PC-9 (cell line): ENCODE data around the gene CA12. TPM values are rescaled to one million over a fixed set of nuclear protein-coding genes. Genes with fewer than 3 reads are reported as not detected.

Experiments used
- BruUV-seq: library from RNA; stranded (reverse); fragments of 400-500 nt; replicated peaks from 2 replicates; lab custom pipeline; 2021; lab: Mats Ljungman, UMichigan
- CTCF ChIA-PET: fragments of 300-600 bp; sonication (Branson Sonifier 250); formaldehyde crosslinking; loops from one replicate; lab custom pipeline; 2022; ENCODE audit warnings: antibody characterized with exemption; lab: Charles Lee
- POLR2A ChIA-PET: fragments of 300-600 bp; sonication (Branson Sonifier 250); formaldehyde crosslinking; loops from one replicate; lab custom pipeline; 2022; ENCODE audit warnings: antibody characterized with exemption; ENCODE audit not compliant: unreplicated experiment; lab: Charles Lee
- DNase-seq, 2 experiments: peaks; one replicate each; pipeline versions ENCODE4 v3.0.0 to v3.0.0-alpha.2; 2015 to 2022; ENCODE audit warnings: mixed read lengths in 1 of 2
- H2AFZ ChIP-seq: fragments of 200-600 bp; sonication (generic); 2 replicates; pipeline ENCODE4 v1.8.1; 2017; ENCODE audit warnings: antibody characterized with exemption
- H3F3A ChIP-seq: fragments of 200-600 bp; sonication (generic); 2 replicates; pipeline ENCODE4 v1.8.1; 2017; ENCODE audit warnings: antibody characterized with exemption, mild to moderate bottlenecking, low read depth; ENCODE audit not compliant: insufficient read depth
- H3K27ac ChIP-seq: fragments of 200-600 bp; sonication (generic); 2 replicates; pipeline ENCODE4 v1.6.1; 2016; ENCODE audit warnings: mixed run types
- H3K27me3 ChIP-seq: fragments of 200-600 bp; sonication (generic); 2 replicates; pipeline ENCODE4 v1.6.1; 2016; ENCODE audit warnings: low read depth, mixed run types; ENCODE audit not compliant: insufficient read depth
- H3K36me3 ChIP-seq: fragments of 200-600 bp; sonication (generic); 2 replicates; pipeline ENCODE4 v1.6.1; 2016; ENCODE audit warnings: low read depth, mixed run types
- H3K4me1 ChIP-seq: fragments of 200-600 bp; sonication (generic); replicated peaks from 2 replicates; pipeline ENCODE4 v1.6.1; 2016; ENCODE audit warnings: mixed run types; ENCODE audit not compliant: insufficient read depth
- H3K4me2 ChIP-seq: fragments of 200-600 bp; sonication (generic); 2 replicates; pipeline ENCODE4 v1.6.1; 2017; ENCODE audit warnings: mixed run types
- H3K4me3 ChIP-seq: fragments of 200-600 bp; sonication (generic); 2 replicates; pipeline ENCODE4 v1.6.1; 2016; ENCODE audit warnings: mixed run types
- H3K79me2 ChIP-seq: fragments of 200-600 bp; sonication (generic); 2 replicates; pipeline ENCODE4 v1.6.1; 2017; ENCODE audit warnings: low read depth, mixed run types
- H3K9me2 ChIP-seq: fragments of 200-600 bp; sonication (generic); 2 replicates; pipeline ENCODE4 v1.8.1; 2017; ENCODE audit warnings: mild to moderate bottlenecking; ENCODE audit not compliant: insufficient read depth
- H3K9me3 ChIP-seq: fragments of 200-600 bp; sonication (generic); 2 replicates; pipeline ENCODE4 v1.8.1; 2016; ENCODE audit warnings: low read depth; ENCODE audit not compliant: insufficient read depth
- H4K20me1 ChIP-seq: fragments of 200-600 bp; sonication (generic); 2 replicates; pipeline ENCODE4 v1.8.1; 2017; ENCODE audit not compliant: insufficient read depth
- CTCF ChIP-seq: fragments of 200-600 bp; sonication (generic); conservative IDR thresholded peaks from 2 replicates; pipeline ENCODE4 v1.6.1; 2017; ENCODE audit warnings: mixed run types, antibody characterized with exemption, mild to moderate bottlenecking, moderate library complexity
- EZH2 ChIP-seq: fragments of 200-600 bp; sonication (generic); IDR thresholded peaks from 2 replicates; pipeline ENCODE4 v1.8.0; 2017; ENCODE audit warnings: antibody characterized with exemption, low read depth
- intact Hi-C: fragments of 100-400 bp; cut with micrococcal nuclease; formaldehyde crosslinking; loops from one replicate; pipeline ENCODE4 v1.10.0; 2022; ENCODE audit not compliant: unreplicated experiment
- total RNA-seq: library from RNA; stranded (reverse); gene quantifications from 2 replicates; pipeline ENCODE4 v1.2.3, GENCODE V29; 2021

The CA12 gene
- total RNA-seq, 1 experiment from 2014 or later: 4.6 TPM

GRCh38 chr15:63385911-63386531, 4.4 kb upstream of the CA12 start:
- no peak overlapping the region for H3K27ac ChIP-seq
- CTCF ChIA-PET: no interaction called here

GRCh38 chr15:63384906-63385305, 3.3 kb upstream of the CA12 start:
- no peak overlapping the region for H3K4me3 ChIP-seq
- no peak overlapping the region for H2AFZ ChIP-seq
- no peaks in the 10 kb centered on the region for H3K36me3 ChIP-seq
- no TSS peak for BruUV-seq
- H3K9me2 ChIP-seq: no peaks in the 10 kb centered on the region
- peaks cover 16% of the 10 kb centered on the region for H3K4me1 ChIP-seq
- ChIA-PET CTCF (no interaction called here), POLR2A (no interaction called here)
- no peaks in the 10 kb centered on the region for H4K20me1 ChIP-seq
- no peaks in the 10 kb centered on the region for H3K9me3 ChIP-seq
- intact Hi-C loops: no loop called here
- TF ChIP-seq CTCF (no peak), EZH2 (no peak)
- H3K79me2 ChIP-seq: no peaks in the 10 kb centered on the region
- no peaks in the 10 kb centered on the region; the same call in 1 of the 2 replicates for H3F3A ChIP-seq
- H3K27me3 ChIP-seq: no peaks in the 10 kb centered on the region
- no peak overlapping the region for H3K4me2 ChIP-seq
- no peak overlapping the region for H3K27ac ChIP-seq
- no peak for DNase-seq

More at GRCh38 chr15:63385911-63386531, 4.4 kb upstream of the CA12 start:
- 0 out of 2 replicates have a peak, but pooled peaks cover 10% of the 10 kb centered on the region for H3K4me1 ChIP-seq
- no peaks in the 10 kb centered on the region for H3K79me2 ChIP-seq
- H3F3A ChIP-seq: no peaks in the 10 kb centered on the region; the same call in 1 of the 2 replicates
- no peak for DNase-seq
- H3K4me3 ChIP-seq: no peak overlapping the region
- no peak for TF ChIP-seq EZH2
- POLR2A ChIA-PET: no interaction called here
- no peaks in the 10 kb centered on the region for H4K20me1 ChIP-seq
- BruUV-seq: no TSS peak
- intact Hi-C loops: no loop called here
- H3K27me3 ChIP-seq: no peaks in the 10 kb centered on the region
- H3K9me2 ChIP-seq: no peaks in the 10 kb centered on the region
- H3K36me3 ChIP-seq: no peaks in the 10 kb centered on the region
- H2AFZ ChIP-seq: no peak overlapping the region
- H3K9me3 ChIP-seq: no peaks in the 10 kb centered on the region
- H3K4me2 ChIP-seq: no peak overlapping the region

- DNase-seq: no peak
- Histone ChIP-seq H3K36me3 (no peaks in the 10 kb centered on the region), H3K4me3 (no peak overlapping the region), H3K27ac (no peak overlapping the region), H3K9me3 (no peaks in the 10 kb centered on the region), H2AFZ (no peak overlapping the region), H3K4me1 (peaks cover 18% of the 10 kb centered on the region), H3K4me2 (no peak overlapping the region), H4K20me1 (no peaks in the 10 kb centered on the region), H3K79me2 (no peaks in the 10 kb centered on the region), H3K9me2 (no peaks in the 10 kb centered on the region), H3K27me3 (no peaks in the 10 kb centered on the region), H3F3A (no peaks in the 10 kb centered on the region; the same call in 1 of the 2 replicates)
- intact Hi-C loops: no loop called here
- POLR2A ChIA-PET: no interaction called here
- BruUV-seq: no TSS peak
- TF ChIP-seq EZH2 (no peak), CTCF (no peak)
- CTCF ChIA-PET: no interaction called here
Observed at GRCh38 chr15:63382966-63383710, 1.5 kb upstream of the CA12 start.
